ENCODE data around the gene TACC2.

The TACC2 gene

GRCh38 chr10:122294511-122295450 is 305.8 kb downstream of the TACC2 start:
- TF ChIP-seq SIN3A (IDR thresholded peaks at IDR 0.05; ENCODE audit: borderline replicate concordance, insufficient read depth, low read length): no peak
- no peak for TF ChIP-seq POLR2AphosphoS5 (IDR thresholded peaks at IDR 0.05; ENCODE audit: low read depth, low read length)
- no peak for TF ChIP-seq FOXP2 (optimal IDR thresholded peaks at IDR 0.05; ENCODE audit: borderline replicate concordance, extremely low read depth, extremely low read length, insufficient read depth)
- no peak for TF ChIP-seq REST (IDR thresholded peaks at IDR 0.05; ENCODE audit: insufficient read depth in 1 of 2, low read depth in 2 of 2, low read length in 2 of 2)
- no peak for TF ChIP-seq TAF1 (IDR thresholded peaks at IDR 0.05; ENCODE audit: borderline replicate concordance, insufficient read depth, low read length)

GRCh38 chr10:122295451-122295809 is 306.5 kb downstream of the TACC2 start:
- TF ChIP-seq POLR2AphosphoS5 (IDR thresholded peaks at IDR 0.05; ENCODE audit: low read depth, low read length): no peak
- no peak for TF ChIP-seq TAF1 (IDR thresholded peaks at IDR 0.05; ENCODE audit: borderline replicate concordance, insufficient read depth, low read length)
- no peak for TF ChIP-seq SIN3A (IDR thresholded peaks at IDR 0.05; ENCODE audit: borderline replicate concordance, insufficient read depth, low read length)
- no peak for TF ChIP-seq FOXP2 (optimal IDR thresholded peaks at IDR 0.05; ENCODE audit: borderline replicate concordance, extremely low read depth, extremely low read length, insufficient read depth)
- no peak for TF ChIP-seq REST (IDR thresholded peaks at IDR 0.05; ENCODE audit: insufficient read depth in 1 of 2, low read depth in 2 of 2, low read length in 2 of 2)

- TF ChIP-seq TAF1 (IDR thresholded peaks at IDR 0.05; ENCODE audit: borderline replicate concordance, insufficient read depth, low read length) (no peak), REST (IDR thresholded peaks at IDR 0.05; ENCODE audit: insufficient read depth in 1 of 2, low read depth in 2 of 2, low read length in 2 of 2) (no peak), FOXP2 (optimal IDR thresholded peaks at IDR 0.05; ENCODE audit: borderline replicate concordance, extremely low read depth, extremely low read length, insufficient read depth) (no peak), SIN3A (IDR thresholded peaks at IDR 0.05; ENCODE audit: borderline replicate concordance, insufficient read depth, low read length) (no peak), POLR2AphosphoS5 (IDR thresholded peaks at IDR 0.05; ENCODE audit: low read depth, low read length) (no peak)
These were observed 307.6 kb downstream of the TACC2 start for GRCh38 chr10:122296363-122297120.

- TF ChIP-seq REST (IDR thresholded peaks at IDR 0.05; ENCODE audit: insufficient read depth in 1 of 2, low read depth in 2 of 2, low read length in 2 of 2) (no peak), SIN3A (IDR thresholded peaks at IDR 0.05; ENCODE audit: borderline replicate concordance, insufficient read depth, low read length) (no peak), FOXP2 (optimal IDR thresholded peaks at IDR 0.05; ENCODE audit: borderline replicate concordance, extremely low read depth, extremely low read length, insufficient read depth) (no peak), TAF1 (IDR thresholded peaks at IDR 0.05; ENCODE audit: borderline replicate concordance, insufficient read depth, low read length) (no peak), POLR2AphosphoS5 (IDR thresholded peaks at IDR 0.05; ENCODE audit: low read depth, low read length) (no peak)
These were observed 308.6 kb downstream of the TACC2 start for GRCh38 chr10:122297583-122297982.

Measured in PFSK-1 (cell line).